Uterus (tissue), 4 donors: Measurements from ENCODE around the gene UQCRC1. TPM values are rescaled to one million over a fixed set of nuclear protein-coding genes. Genes with fewer than 3 reads are reported as not detected.

Experiments used
- DNase-seq, 2 donors: peaks; one replicate each; pipeline ENCODE4 v3.0.0-alpha.2; 2019 to 2020
- H3K27ac ChIP-seq, 2 donors: fragments of 200-600 bp; sonication (generic); 1 replicate in 1 of 2; 2 replicates in 1 of 2; pipeline ENCODE4 v1.5.1; 2016 to 2018
- H3K27me3 ChIP-seq, 2 donors: fragments of 200-600 bp; sonication (generic); one replicate each; pipeline ENCODE4 v1.5.1; 2018 to 2019; ENCODE audit warnings: control low read depth in 1 of 2
- H3K36me3 ChIP-seq, 2 donors: fragments of 200-600 bp; sonication (generic); one replicate each; pipeline ENCODE4 v1.5.1; 2019; ENCODE audit warnings: control low read depth in 1 of 2
- H3K4me1 ChIP-seq, 2 donors: fragments of 200-600 bp; sonication (generic); one replicate each; pipeline ENCODE4 v1.5.1; 2018 to 2019; ENCODE audit warnings: control low read depth in 1 of 2
- H3K4me3 ChIP-seq, 2 donors: fragments of 200-600 bp; sonication (generic); 1 replicate in 1 of 2; 2 replicates in 1 of 2; pipeline ENCODE4 v1.5.1; 2018 to 2019; ENCODE audit warnings: mild to moderate bottlenecking in 1 of 2
- H3K9me3 ChIP-seq, 2 donors: fragments of 200-600 bp; sonication (generic); one replicate each; pipeline ENCODE4 v1.5.1; 2019; ENCODE audit warnings: control low read depth in 1 of 2
- POLR2A ChIP-seq, 2 donors: fragments of 450-650 bp; IDR thresholded peaks; one replicate each; pipeline ENCODE4 v1.6.1; 2016; ENCODE audit warnings: antibody characterized with exemption in 2 of 2, mild to moderate bottlenecking in 1 of 2, moderate library complexity in 1 of 2
- intact Hi-C: fragments of 100-400 bp; cut with DNase I; formaldehyde crosslinking; loops from one replicate; pipeline ENCODE4 v1.15.1; 2023; ENCODE audit warnings: low total_unique reads
- total RNA-seq, 4 donors: library from RNA; depleted of rRNA in 3 of 4; stranded (reverse); fragments of >200 nt in 3 of 4; gene quantifications; one replicate each; pipeline versions ENCODE4 v1.1.0 to v1.2.4, GENCODE V29; 2014 to 2023
- TF ChIP-seq, protein P1 (sequence below), 4 experiments: fragments of 200-600 bp in 2 of 4; fragments of 450-650 bp in 2 of 4; sonication (generic) in 2 of 4; IDR thresholded peaks; one replicate each; pipeline ENCODE4 v1.5.1; 2016 to 2019; ENCODE audit warnings: antibody characterized with exemption in 4 of 4, mild to moderate bottlenecking in 2 of 4, moderate library complexity in 1 of 4
- donor health status: DM: yes; HTN: yes; CAD: no.

The UQCRC1 gene
- total RNA-seq, 4 donors from 2014 or later = 54.4 to 409 (median 155) TPM

- intact Hi-C loops = no loop called here
- DNase-seq = no peak
- Histone ChIP-seq H3K27ac (no peak overlapping the region), H3K4me3 (no peak overlapping the region), H3K36me3 (no peaks in the 10 kb centered on the region), H3K9me3 (no peaks in the 10 kb centered on the region), H3K27me3 (no peaks in the 10 kb centered on the region), H3K4me1 (no peaks in the 10 kb centered on the region)
- TF ChIP-seq POLR2A (IDR thresholded peaks at IDR 0.05) = no peak
- TF ChIP-seq, protein P1, sequence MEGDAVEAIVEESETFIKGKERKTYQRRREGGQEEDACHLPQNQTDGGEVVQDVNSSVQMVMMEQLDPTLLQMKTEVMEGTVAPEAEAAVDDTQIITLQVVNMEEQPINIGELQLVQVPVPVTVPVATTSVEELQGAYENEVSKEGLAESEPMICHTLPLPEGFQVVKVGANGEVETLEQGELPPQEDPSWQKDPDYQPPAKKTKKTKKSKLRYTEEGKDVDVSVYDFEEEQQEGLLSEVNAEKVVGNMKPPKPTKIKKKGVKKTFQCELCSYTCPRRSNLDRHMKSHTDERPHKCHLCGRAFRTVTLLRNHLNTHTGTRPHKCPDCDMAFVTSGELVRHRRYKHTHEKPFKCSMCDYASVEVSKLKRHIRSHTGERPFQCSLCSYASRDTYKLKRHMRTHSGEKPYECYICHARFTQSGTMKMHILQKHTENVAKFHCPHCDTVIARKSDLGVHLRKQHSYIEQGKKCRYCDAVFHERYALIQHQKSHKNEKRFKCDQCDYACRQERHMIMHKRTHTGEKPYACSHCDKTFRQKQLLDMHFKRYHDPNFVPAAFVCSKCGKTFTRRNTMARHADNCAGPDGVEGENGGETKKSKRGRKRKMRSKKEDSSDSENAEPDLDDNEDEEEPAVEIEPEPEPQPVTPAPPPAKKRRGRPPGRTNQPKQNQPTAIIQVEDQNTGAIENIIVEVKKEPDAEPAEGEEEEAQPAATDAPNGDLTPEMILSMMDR (IDR thresholded peaks at IDR 0.05) = no peak
Measured at GRCh38 chr3:48628277-48629017, 19.0 kb upstream of the UQCRC1 start.

DNA sequence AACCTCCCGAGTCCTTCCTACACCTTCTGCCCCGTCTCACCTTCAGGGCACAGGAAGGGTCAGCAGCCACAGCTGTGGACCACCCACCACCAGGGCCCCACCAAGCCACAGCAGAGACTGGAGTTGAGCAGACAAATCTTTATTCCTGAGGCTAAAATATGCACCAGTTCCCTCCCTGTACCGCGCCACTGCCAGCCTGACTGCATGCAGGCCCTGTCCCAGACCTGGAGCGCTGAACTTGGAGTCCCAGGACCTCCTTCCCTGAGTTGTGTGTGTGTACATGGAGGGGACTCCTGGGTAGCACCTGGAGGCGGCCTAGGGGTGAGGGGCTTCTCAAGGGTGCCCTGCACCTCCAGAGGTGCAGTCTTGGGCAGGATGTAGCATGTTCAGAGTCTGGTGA is 16.2 kb upstream of the UQCRC1 start:
- Histone ChIP-seq H3K36me3 (no peaks in the 10 kb centered on the region), H3K27me3 (no peaks in the 10 kb centered on the region), H3K4me1 (no peaks in the 10 kb centered on the region), H3K9me3 (no peaks in the 10 kb centered on the region), H3K4me3 (no peak overlapping the region), H3K27ac (no peak overlapping the region)
- intact Hi-C loops = no loop called here
- no peak for DNase-seq
- TF ChIP-seq, protein P1 (IDR thresholded peaks at IDR 0.05) = no peak
- no peak for TF ChIP-seq POLR2A (IDR thresholded peaks at IDR 0.05)

- TF ChIP-seq, protein P1 (IDR thresholded peaks at IDR 0.05) = no peak
- no peak for TF ChIP-seq POLR2A (IDR thresholded peaks at IDR 0.05)
- no peaks in the 10 kb centered on the region for H3K9me3 ChIP-seq
- DNase-seq = no peak
- H3K36me3 ChIP-seq = no peaks in the 10 kb centered on the region
- no peak overlapping the region for H3K4me3 ChIP-seq
- no peaks in the 10 kb centered on the region for H3K27me3 ChIP-seq
- intact Hi-C loops = no loop called here
- H3K4me1 ChIP-seq = no peaks in the 10 kb centered on the region
- no peak overlapping the region for H3K27ac ChIP-seq
Measured at GRCh38 chr3:48624767-48625166, 15.3 kb upstream of the UQCRC1 start.

DNA sequence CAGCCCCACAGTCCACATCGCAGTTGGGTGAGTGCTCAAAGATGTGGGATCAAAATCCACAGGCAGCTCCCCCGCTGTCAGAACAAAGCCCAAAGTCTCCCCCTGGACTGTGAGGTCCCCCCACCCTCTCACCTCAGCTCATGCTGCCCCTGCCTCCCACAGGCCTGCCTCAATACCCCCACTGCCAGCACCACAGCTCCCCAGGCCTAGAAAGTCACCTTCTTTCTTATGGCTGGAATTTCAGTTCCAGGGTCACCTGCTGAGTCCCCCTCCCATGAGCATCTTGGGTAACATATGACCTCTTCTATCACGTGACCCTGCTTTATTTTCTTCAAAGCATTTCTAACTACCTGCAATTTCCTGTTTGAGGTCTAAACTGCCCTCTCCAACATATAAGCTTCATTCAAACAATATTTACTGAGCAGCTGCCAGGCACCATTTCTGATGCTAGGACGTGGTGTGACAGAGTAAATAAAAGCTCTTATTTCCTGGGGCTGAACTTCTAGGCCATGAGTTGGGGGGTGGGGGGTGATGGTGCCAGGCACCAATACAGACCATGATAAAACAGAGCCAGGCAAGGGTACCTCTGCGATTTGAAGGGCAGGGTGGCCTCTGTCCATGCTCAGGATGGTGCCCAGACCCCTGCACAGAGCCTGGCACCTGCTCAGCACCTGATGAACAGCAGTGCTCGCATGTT is 14.6 kb upstream of the UQCRC1 start:
- Histone ChIP-seq H3K4me3 (no peak overlapping the region), H3K27me3 (no peaks in the 10 kb centered on the region), H3K36me3 (no peaks in the 10 kb centered on the region), H3K27ac (no peak overlapping the region), H3K4me1 (no peaks in the 10 kb centered on the region), H3K9me3 (no peaks in the 10 kb centered on the region)
- TF ChIP-seq, protein P1 (IDR thresholded peaks at IDR 0.05) = no peak
- DNase-seq = no peak
- intact Hi-C loops = no loop called here

GRCh38 chr3:48621461-48621869 is 12.0 kb upstream of the UQCRC1 start, which contains the start of gene TMEM89:
TMEM89 (minus strand) TSS chr3:48621769; CDS start chr3:48621756, 13 bp downstream.
- Histone ChIP-seq H3K36me3 (no peaks in the 10 kb centered on the region), H3K4me3 (no peak within 1 kb of the TSS), H3K9me3 (no peaks in the 10 kb centered on the region), H3K27me3 (no peaks in the 10 kb centered on the region), H3K4me1 (no peaks in the 10 kb centered on the region), H3K27ac (no peak within 1 kb of the TSS)
- intact Hi-C loops = no loop called here
- DNase-seq = no peak
- TF ChIP-seq POLR2A (IDR thresholded peaks at IDR 0.05) = no peak
